ENCODE results near the gene NOS3. TPM values are rescaled to one million over a fixed set of nuclear protein-coding genes. Genes with fewer than 3 reads are reported as not detected.

NOS3 gene
- total RNA-seq, 1 donor from 2014 or later: 1.8 TPM

DNA sequence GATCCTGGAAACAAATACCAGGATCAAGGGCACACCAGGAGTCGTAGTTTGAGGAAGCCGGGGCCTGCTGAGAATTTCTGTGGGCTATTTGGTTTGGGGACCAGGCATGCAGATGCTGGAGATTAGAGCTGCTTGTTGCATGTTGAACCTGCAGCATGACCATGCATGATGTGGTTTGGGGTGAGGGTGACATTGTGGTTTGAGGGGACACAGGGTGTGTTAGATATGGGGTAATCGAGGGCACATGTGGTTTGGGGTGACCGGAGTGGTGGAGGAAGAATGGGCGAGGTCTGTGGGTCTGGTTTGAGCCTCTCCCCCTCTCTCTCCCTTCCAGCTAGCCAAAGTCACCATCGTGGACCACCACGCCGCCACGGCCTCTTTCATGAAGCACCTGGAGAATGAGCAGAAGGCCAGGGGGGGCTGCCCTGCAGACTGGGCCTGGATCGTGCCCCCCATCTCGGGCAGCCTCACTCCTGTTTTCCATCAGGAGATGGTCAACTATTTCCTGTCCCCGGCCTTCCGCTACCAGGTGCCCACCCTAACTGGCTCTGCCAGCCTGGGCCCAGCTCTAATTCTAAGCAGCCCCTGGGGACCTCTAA, 10.2 kb downstream of the NOS3 start:
- no peaks in the 10 kb centered on the region for H3K4me1 Mint-ChIP-seq (ENCODE audit: low read depth, unreplicated experiment)
- peaks cover 30% of the 10 kb centered on the region for H3K27me3 Mint-ChIP-seq (ENCODE audit: low read depth, unreplicated experiment)
- no peak overlapping the region for H3K4me3 ChIP-seq (ENCODE audit: insufficient read depth, low read depth, low read length)
- no peak overlapping the region for H3K4me3 Mint-ChIP-seq (ENCODE audit: unreplicated experiment)
- H3K27ac Mint-ChIP-seq (ENCODE audit: unreplicated experiment): no peak overlapping the region
- H4K20me1 ChIP-seq (ENCODE audit: insufficient read depth, low read length): no peaks in the 10 kb centered on the region
- DNase-seq (ENCODE audit: low read depth) (no peak), FAIRE-seq (no peak)
- no peak overlapping the region for H2AFZ ChIP-seq (ENCODE audit: low read depth, low read length)
- H3K9me3 ChIP-seq (ENCODE audit: insufficient read depth, low read depth, low read length): no peaks in the 10 kb centered on the region
- no peaks in the 10 kb centered on the region for H3K9me3 Mint-ChIP-seq (ENCODE audit: unreplicated experiment)
- no peak overlapping the region for H3K27ac ChIP-seq (ENCODE audit: low read depth, low read length)
- H3K36me3 Mint-ChIP-seq (ENCODE audit: low read depth, unreplicated experiment): no peaks in the 10 kb centered on the region
- H3K9ac ChIP-seq (ENCODE audit: low read length): no peak overlapping the region
- H3K4me2 ChIP-seq (ENCODE audit: low read length): no peak overlapping the region
- H3K36me3 ChIP-seq (ENCODE audit: insufficient read depth, low read length): no peaks in the 10 kb centered on the region
- no peaks in the 10 kb centered on the region for H3K79me2 ChIP-seq (ENCODE audit: insufficient read depth, low read length)
- TF ChIP-seq EZH2 (IDR thresholded peaks at IDR 0.05; ENCODE audit: insufficient read depth, low read length): no peak
- TF ChIP-seq, protein P1, sequence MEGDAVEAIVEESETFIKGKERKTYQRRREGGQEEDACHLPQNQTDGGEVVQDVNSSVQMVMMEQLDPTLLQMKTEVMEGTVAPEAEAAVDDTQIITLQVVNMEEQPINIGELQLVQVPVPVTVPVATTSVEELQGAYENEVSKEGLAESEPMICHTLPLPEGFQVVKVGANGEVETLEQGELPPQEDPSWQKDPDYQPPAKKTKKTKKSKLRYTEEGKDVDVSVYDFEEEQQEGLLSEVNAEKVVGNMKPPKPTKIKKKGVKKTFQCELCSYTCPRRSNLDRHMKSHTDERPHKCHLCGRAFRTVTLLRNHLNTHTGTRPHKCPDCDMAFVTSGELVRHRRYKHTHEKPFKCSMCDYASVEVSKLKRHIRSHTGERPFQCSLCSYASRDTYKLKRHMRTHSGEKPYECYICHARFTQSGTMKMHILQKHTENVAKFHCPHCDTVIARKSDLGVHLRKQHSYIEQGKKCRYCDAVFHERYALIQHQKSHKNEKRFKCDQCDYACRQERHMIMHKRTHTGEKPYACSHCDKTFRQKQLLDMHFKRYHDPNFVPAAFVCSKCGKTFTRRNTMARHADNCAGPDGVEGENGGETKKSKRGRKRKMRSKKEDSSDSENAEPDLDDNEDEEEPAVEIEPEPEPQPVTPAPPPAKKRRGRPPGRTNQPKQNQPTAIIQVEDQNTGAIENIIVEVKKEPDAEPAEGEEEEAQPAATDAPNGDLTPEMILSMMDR (IDR thresholded peaks at IDR 0.05; ENCODE audit: insufficient read depth, low read depth, low read length): no peak
- H3K4me1 ChIP-seq (ENCODE audit: insufficient read depth, low read length): no peaks in the 10 kb centered on the region
- H3K27me3 ChIP-seq (ENCODE audit: insufficient read depth, low read length): peaks cover 4% of the 10 kb centered on the region

DNA sequence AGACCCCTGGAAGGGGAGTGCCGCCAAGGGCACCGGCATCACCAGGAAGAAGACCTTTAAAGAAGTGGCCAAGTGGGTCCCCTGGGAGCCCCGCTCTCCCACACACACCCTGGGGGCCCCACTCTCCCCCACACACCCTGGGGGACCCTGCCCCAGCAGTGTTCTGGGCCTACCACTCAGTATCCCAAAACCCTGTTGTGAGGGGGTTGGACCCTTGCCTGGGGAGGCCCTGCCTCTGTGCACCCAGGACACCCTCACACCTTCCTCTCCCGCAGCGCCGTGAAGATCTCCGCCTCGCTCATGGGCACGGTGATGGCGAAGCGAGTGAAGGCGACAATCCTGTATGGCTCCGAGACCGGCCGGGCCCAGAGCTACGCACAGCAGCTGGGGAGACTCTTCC, 10.7 kb downstream of the NOS3 start:
- H3K36me3 ChIP-seq (ENCODE audit: insufficient read depth, low read length): no peaks in the 10 kb centered on the region
- H3K9me3 ChIP-seq (ENCODE audit: insufficient read depth, low read depth, low read length): no peaks in the 10 kb centered on the region
- no peak overlapping the region for H3K27ac ChIP-seq (ENCODE audit: low read depth, low read length)
- no peak overlapping the region for H2AFZ ChIP-seq (ENCODE audit: low read depth, low read length)
- H3K4me3 ChIP-seq (ENCODE audit: insufficient read depth, low read depth, low read length): no peak overlapping the region
- H3K36me3 Mint-ChIP-seq (ENCODE audit: low read depth, unreplicated experiment): no peaks in the 10 kb centered on the region
- no peak for FAIRE-seq
- no peak for DNase-seq (ENCODE audit: low read depth)
- H3K4me3 Mint-ChIP-seq (ENCODE audit: unreplicated experiment): no peak overlapping the region
- no peak overlapping the region for H3K4me2 ChIP-seq (ENCODE audit: low read length)
- no peak overlapping the region for H3K27ac Mint-ChIP-seq (ENCODE audit: unreplicated experiment)
- no peaks in the 10 kb centered on the region for H3K79me2 ChIP-seq (ENCODE audit: insufficient read depth, low read length)
- peaks cover 4% of the 10 kb centered on the region for H3K27me3 ChIP-seq (ENCODE audit: insufficient read depth, low read length)
- H3K27me3 Mint-ChIP-seq (ENCODE audit: low read depth, unreplicated experiment): peaks cover 33% of the 10 kb centered on the region
- H3K9ac ChIP-seq (ENCODE audit: low read length): no peak overlapping the region
- no peak for TF ChIP-seq EZH2 (IDR thresholded peaks at IDR 0.05; ENCODE audit: insufficient read depth, low read length)
- TF ChIP-seq, protein P1 (IDR thresholded peaks at IDR 0.05; ENCODE audit: insufficient read depth, low read depth, low read length): no peak
- H4K20me1 ChIP-seq (ENCODE audit: insufficient read depth, low read length): no peaks in the 10 kb centered on the region
- no peaks in the 10 kb centered on the region for H3K4me1 ChIP-seq (ENCODE audit: insufficient read depth, low read length)
- H3K9me3 Mint-ChIP-seq (ENCODE audit: unreplicated experiment): no peaks in the 10 kb centered on the region
- no peaks in the 10 kb centered on the region for H3K4me1 Mint-ChIP-seq (ENCODE audit: low read depth, unreplicated experiment)

- H3K4me1 ChIP-seq (ENCODE audit: insufficient read depth, low read length): no peaks in the 10 kb centered on the region
- Mint-ChIP-seq H3K4me3 (ENCODE audit: unreplicated experiment) (no peak overlapping the region), H3K27me3 (ENCODE audit: low read depth, unreplicated experiment) (peaks cover 33% of the 10 kb centered on the region), H3K9me3 (ENCODE audit: unreplicated experiment) (no peaks in the 10 kb centered on the region), H3K36me3 (ENCODE audit: low read depth, unreplicated experiment) (no peaks in the 10 kb centered on the region), H3K27ac (ENCODE audit: unreplicated experiment) (no peak overlapping the region), H3K4me1 (ENCODE audit: low read depth, unreplicated experiment) (no peaks in the 10 kb centered on the region)
- DNase-seq (ENCODE audit: low read depth): no peak
- no peak for FAIRE-seq
- no peak overlapping the region for H3K4me3 ChIP-seq (ENCODE audit: insufficient read depth, low read depth, low read length)
- no peak overlapping the region for H3K9ac ChIP-seq (ENCODE audit: low read length)
- H3K27ac ChIP-seq (ENCODE audit: low read depth, low read length): no peak overlapping the region
- no peaks in the 10 kb centered on the region for H3K36me3 ChIP-seq (ENCODE audit: insufficient read depth, low read length)
- peaks cover 4% of the 10 kb centered on the region for H3K27me3 ChIP-seq (ENCODE audit: insufficient read depth, low read length)
- no peaks in the 10 kb centered on the region for H3K79me2 ChIP-seq (ENCODE audit: insufficient read depth, low read length)
- TF ChIP-seq, protein P1 (IDR thresholded peaks at IDR 0.05; ENCODE audit: insufficient read depth, low read depth, low read length): no peak
- TF ChIP-seq EZH2 (IDR thresholded peaks at IDR 0.05; ENCODE audit: insufficient read depth, low read length): no peak
- H4K20me1 ChIP-seq (ENCODE audit: insufficient read depth, low read length): no peaks in the 10 kb centered on the region
- H2AFZ ChIP-seq (ENCODE audit: low read depth, low read length): no peak overlapping the region
- H3K9me3 ChIP-seq (ENCODE audit: insufficient read depth, low read depth, low read length): no peaks in the 10 kb centered on the region
- no peak overlapping the region for H3K4me2 ChIP-seq (ENCODE audit: low read length)
These were observed 12.8 kb downstream of the NOS3 start for GRCh38 chr7:151003572-151003971.

Measured in astrocyte (in vitro differentiated cells and primary cell).